ENCODE data around the gene NARS2.

- TF ChIP-seq, protein P1, sequence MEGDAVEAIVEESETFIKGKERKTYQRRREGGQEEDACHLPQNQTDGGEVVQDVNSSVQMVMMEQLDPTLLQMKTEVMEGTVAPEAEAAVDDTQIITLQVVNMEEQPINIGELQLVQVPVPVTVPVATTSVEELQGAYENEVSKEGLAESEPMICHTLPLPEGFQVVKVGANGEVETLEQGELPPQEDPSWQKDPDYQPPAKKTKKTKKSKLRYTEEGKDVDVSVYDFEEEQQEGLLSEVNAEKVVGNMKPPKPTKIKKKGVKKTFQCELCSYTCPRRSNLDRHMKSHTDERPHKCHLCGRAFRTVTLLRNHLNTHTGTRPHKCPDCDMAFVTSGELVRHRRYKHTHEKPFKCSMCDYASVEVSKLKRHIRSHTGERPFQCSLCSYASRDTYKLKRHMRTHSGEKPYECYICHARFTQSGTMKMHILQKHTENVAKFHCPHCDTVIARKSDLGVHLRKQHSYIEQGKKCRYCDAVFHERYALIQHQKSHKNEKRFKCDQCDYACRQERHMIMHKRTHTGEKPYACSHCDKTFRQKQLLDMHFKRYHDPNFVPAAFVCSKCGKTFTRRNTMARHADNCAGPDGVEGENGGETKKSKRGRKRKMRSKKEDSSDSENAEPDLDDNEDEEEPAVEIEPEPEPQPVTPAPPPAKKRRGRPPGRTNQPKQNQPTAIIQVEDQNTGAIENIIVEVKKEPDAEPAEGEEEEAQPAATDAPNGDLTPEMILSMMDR (IDR thresholded peaks at IDR 0.05; ENCODE audit: low read depth, low read length, poor library complexity, severe bottlenecking): no peak
- no peak for TF ChIP-seq EZH2phosphoT487 (IDR thresholded peaks at IDR 0.05; ENCODE audit: borderline replicate concordance, low read length)
These were observed 124.8 kb downstream of the NARS2 start for GRCh38 chr11:78449866-78450265.
